ENCODE data around the gene LRRC4C. TPM values are rescaled to one million over a fixed set of nuclear protein-coding genes. Genes with fewer than 3 reads are reported as not detected.
"Not testable (repeated sequence)": the region's sequence is repeated elsewhere in the genome, so short reads cannot be mapped to it uniquely, and the experiment has no call there.

LRRC4C gene
- total RNA-seq, 1 donor from 2014 or later = 1.2 TPM

DNA sequence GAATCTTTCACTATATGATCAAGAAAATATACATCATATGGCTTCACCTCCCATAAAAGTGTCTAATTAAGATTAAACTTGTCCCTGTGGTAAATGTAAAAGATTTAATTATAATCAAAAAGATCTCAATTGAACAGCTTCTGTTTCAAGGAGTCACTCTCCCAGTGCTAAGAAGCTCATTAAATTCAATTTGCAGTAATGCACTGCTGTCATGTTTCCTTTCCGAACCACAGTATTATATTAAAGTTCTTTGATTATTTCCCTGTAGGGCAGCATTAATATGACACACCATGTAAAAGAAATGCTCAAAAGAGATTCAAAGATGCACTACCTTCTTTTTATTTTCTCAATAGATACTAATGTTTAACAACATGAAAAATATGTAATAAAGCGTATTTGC, 758.4 kb downstream of the LRRC4C start:
- no peak for DNase-seq (ENCODE audit: low spot score)

DNA sequence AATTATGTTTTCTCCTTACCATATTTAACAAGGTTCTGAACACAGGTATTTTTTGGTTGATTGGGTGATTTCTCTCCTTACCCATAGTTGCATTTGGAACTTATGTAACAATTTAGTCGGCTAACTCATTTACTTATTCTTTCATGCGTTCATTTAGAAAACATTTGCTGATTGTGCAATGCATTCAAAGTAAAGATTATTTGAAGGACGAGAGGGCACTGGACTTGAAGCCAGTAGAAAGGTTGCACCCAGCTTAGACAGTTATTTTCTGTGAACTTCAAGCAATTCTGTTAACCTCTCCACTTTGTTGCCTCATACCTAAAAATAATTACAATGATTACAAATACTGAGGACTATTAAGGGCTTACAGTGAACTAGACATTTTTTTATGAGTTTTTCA, 769.6 kb downstream of the LRRC4C start:
- DNase-seq (ENCODE audit: low spot score) = no peak

DNA sequence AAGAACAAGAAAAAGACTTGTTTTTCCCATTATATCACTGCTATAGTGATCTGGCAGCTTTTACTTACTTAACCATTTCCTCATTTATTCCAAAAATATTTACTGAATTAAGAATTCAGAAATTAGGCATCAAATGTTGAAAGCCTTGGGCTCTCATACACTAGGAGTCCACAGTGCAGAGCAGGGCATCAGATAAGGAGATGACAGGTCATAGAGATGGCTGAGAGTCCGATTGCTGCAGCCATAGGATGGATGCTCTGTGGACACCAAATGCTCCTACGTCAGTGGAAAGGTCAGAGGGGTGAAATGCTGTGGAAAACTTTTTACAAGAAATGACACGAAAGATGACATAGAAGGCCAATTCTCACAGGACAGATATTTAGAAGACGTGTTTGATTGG, 771.1 kb downstream of the LRRC4C start:
- DNase-seq (ENCODE audit: low spot score) = no peak

GRCh38 chr11:40686765-40687164, 772.7 kb downstream of the LRRC4C start:
- DNase-seq (ENCODE audit: low spot score) = no peak

- no peak for DNase-seq (ENCODE audit: low spot score)
Observed at GRCh38 chr11:40683010-40683409, 776.4 kb downstream of the LRRC4C start.

- no peak for DNase-seq (ENCODE audit: low spot score)
Observed at GRCh38 chr11:40679276-40679675, 780.2 kb downstream of the LRRC4C start.

- DNase-seq (ENCODE audit: low spot score) = no peak
Observed at GRCh38 chr11:40647295-40647694, 812.2 kb downstream of the LRRC4C start.

GRCh38 chr11:40642284-40642683, 817.2 kb downstream of the LRRC4C start:
- peak; percentile 42 for DNase-seq (ENCODE audit: low spot score)

GRCh38 chr11:40619654-40620053, 839.8 kb downstream of the LRRC4C start:
- DNase-seq (ENCODE audit: low spot score) = no peak

GRCh38 chr11:40606800-40607199, 852.7 kb downstream of the LRRC4C start:
- no peak for DNase-seq (ENCODE audit: low spot score)

- DNase-seq (ENCODE audit: low spot score) = no peak
Observed at GRCh38 chr11:40602866-40603552, 856.4 kb downstream of the LRRC4C start.

- DNase-seq (ENCODE audit: low spot score) = no peak
Observed at GRCh38 chr11:40597546-40598113, 861.8 kb downstream of the LRRC4C start.

GRCh38 chr11:40573254-40573891, 886.1 kb downstream of the LRRC4C start:
- DNase-seq (ENCODE audit: low spot score) = no peak

GRCh38 chr11:40569947-40570531, 889.4 kb downstream of the LRRC4C start:
- DNase-seq (ENCODE audit: low spot score) = no peak

DNA sequence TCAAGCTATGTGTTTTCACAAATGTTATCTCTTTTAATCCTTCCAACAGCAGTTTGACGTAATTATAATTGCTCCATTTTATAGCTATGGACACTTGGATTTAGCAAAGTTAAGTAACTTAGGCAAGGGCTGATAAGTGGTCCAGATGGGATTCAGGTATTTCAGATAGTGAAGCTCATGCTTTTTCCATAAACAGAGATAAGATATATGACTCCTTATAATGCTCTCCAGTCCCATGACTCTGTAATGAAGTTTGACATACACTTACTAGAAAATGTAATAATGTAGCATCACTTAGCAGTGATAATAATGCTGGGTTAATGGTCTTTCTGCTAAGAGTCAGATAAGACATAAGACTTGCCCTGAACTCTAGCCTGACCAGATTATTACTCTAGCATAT, 892.1 kb downstream of the LRRC4C start:
- DNase-seq (ENCODE audit: low spot score) = peak; percentile 81

GRCh38 chr11:40544162-40544561, 915.3 kb downstream of the LRRC4C start:
- DNase-seq (ENCODE audit: low spot score) = no peak

- peak; percentile 63 for DNase-seq (ENCODE audit: low spot score)
Observed at GRCh38 chr11:40542821-40543220, 916.6 kb downstream of the LRRC4C start.

DNA sequence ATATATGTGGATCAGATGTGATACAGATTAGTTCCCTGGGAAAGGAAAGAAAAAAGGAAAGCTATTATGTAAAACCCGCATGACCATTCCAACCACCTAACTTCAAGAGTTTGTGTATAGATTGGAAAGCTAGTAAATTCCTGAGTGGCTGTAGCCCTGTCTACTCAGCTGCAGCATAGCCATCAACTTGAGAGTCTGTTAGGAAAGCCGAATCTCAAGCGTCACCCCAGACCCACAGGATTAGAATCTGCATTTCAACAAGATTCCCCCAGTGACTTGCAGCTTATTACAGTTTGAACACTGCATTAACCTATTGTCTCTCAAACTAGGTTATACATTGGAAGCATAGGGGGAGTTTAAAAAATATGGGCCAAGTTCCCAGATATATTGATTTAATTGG, 921.7 kb downstream of the LRRC4C start:
- no peak for DNase-seq (ENCODE audit: low spot score)

DNA sequence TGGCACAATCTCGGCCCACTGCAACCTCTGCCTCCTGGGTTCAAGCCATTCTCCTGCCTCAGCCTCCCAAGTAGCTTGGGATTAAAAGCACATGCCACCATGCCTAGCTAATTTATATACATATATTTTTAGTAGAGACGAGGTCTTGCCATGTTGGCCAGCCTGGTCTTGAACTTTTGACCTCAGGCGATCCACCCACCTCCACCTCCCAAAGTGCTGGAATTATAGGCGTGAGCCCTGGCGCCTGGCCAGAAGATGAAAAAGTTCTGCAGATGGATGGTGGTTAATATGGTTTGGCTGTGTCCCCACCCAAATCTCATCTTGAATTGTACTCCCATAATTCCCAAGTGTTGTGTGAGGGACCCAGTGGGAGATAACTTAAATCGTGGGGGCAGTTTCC, 937.4 kb downstream of the LRRC4C start:
- DNase-seq (ENCODE audit: low spot score) = not testable (repeated sequence)

DNA sequence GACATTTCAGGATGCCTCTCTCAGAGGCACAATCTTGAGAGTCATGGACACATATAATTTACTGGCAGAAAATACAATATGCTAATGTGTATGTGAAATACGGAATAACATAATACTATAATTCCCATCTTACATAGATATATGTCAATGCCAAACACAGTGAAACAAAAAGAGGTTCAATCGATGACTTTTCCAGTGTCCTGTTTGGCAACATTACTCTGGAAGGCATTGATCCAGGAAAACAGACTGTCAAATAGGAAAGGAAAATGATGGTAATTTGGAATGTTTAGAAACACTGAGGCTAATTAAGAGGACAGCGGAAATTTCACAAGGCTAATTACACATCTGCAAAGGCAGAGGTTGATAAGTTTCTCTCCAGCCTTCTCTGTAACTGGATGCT, 942.3 kb downstream of the LRRC4C start:
- DNase-seq (ENCODE audit: low spot score) = no peak

DNA sequence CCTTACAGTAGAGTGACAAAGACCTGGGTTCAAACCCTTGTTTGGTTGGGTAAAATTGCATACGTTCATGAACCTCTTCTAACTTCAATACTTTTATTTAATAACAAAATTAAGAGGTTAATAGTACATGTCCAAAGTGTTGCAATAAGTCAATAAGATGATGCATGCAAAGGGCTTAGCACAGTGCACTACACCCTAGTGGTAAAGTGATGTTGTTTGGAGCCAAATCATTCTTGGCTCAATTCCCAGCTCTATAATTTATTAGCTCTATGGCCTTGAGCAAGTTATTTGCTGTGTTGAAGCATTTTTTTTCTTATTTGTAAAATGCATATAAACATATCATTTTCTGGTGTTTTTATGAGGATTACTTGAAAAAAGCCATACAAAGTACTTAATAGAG, 945.3 kb downstream of the LRRC4C start:
- peak; percentile 33 for DNase-seq (ENCODE audit: low spot score)

DNA sequence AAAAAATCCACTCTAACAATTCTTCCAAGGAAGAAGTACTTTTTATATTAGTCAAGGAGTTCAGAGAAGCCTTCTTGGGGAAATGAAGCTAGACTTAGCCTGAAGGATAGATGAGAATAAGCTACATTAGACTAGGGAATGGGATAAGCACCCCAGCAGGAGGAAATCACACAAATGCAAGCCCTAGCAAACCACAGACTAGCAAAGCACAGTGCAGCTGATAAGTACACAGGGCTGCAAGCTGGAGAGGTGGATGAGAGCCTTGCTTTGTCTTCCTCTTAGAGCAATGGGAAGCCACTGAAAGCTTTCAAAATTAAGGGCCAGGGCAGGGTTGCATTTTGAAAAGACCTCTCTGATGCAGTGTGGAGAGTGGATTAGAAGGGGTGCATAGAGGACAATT, 946.2 kb downstream of the LRRC4C start:
- DNase-seq (ENCODE audit: low spot score) = peak; percentile 4

DNA sequence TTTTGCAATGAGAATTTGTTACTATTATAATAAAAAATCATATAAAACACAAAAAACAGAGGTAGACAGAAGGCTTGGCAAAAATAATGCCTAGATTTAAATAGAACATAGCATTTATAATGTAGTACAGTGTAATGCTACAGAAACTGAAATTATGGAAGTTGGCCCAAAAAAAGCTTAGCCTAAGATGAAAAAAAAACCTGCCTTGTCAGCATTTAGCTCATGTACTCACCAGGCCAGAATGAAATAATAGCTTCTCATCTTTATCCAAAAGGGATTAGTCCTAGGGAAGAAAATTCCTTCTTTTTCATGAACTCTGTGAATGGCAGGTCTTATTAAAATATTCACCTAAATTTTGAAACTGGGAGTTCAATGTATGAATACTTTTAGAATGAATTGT, 951.1 kb downstream of the LRRC4C start:
- DNase-seq (ENCODE audit: low spot score) = peak; percentile 71

All from umbilical cord (tissue), 2 donors.